Muscle of arm (tissue), 12 donors: Measurements from ENCODE around the gene ZNF740. TPM values are rescaled to one million over a fixed set of nuclear protein-coding genes. Genes with fewer than 3 reads are reported as not detected.

Experiments
- polyA plus RNA-seq, 12 donors: library from polyadenylated mRNA; unstranded; fragments of 120-200 nt; gene quantifications; one replicate each; pipeline ENCODE4 v1.2.1, GENCODE V29; 2013; ENCODE audit not compliant: insufficient read length in 12 of 12

ZNF740 gene
- polyA plus RNA-seq, 12 donors = 16.0 to 37.8 (median 30.9) TPM; not detected in 1

Other genes starting within 250 kb of the ZNF740 start
- 10 to 100 TPM in 3 of 12 donors, 1 to 10 TPM in 8, not detected in 1; 2.5 to 92.0 (median 5.5) TPM for gene KRT18, start 231.6 kb upstream of the ZNF740 start, polyA plus RNA-seq
- gene EIF4B, start 174.3 kb upstream of the ZNF740 start, polyA plus RNA-seq = 100 to 1,000 TPM; 256 to 501 (median 413) TPM
- 100 to 1,000 TPM in 5 of 12 donors, 10 to 100 TPM in 7; 61.4 to 665 (median 96.2) TPM for gene TNS2, start 130.7 kb upstream of the ZNF740 start, polyA plus RNA-seq
- gene SPRYD3, start 101.3 kb upstream of the ZNF740 start, polyA plus RNA-seq = 10 to 100 TPM in 11 of 12 donors, not detected in 1; 14.7 to 34.8 (median 17.9) TPM
- gene IGFBP6, start 83.1 kb upstream of the ZNF740 start, polyA plus RNA-seq = 100 to 1,000 TPM in 1 of 12 donors, 10 to 100 TPM in 10, not detected in 1; 47.3 to 106 (median 67.0) TPM
- 1 to 10 TPM in 1 of 12 donors, under 1 TPM in 10, not detected in 1; 0.13 to 8.0 (median 0.24) TPM for gene SOAT2, start 77.2 kb upstream of the ZNF740 start, polyA plus RNA-seq
- gene CSAD, start 203 bp downstream of the ZNF740 start, polyA plus RNA-seq = 10 to 100 TPM in 11 of 12 donors, not detected in 1; 12.8 to 88.6 (median 39.1) TPM
- 1 to 10 TPM in 1 of 12 donors, under 1 TPM in 9, not detected in 2; 0.31 to 4.2 (median 0.84) TPM for gene ITGB7, start 26.5 kb downstream of the ZNF740 start, polyA plus RNA-seq
- 10 to 100 TPM in 11 of 12 donors, not detected in 1; 17.8 to 72.7 (median 26.0) TPM for gene RARG, start 51.5 kb downstream of the ZNF740 start, polyA plus RNA-seq
- 10 to 100 TPM in 1 of 12 donors, 1 to 10 TPM in 10, not detected in 1; 3.2 to 13.1 (median 6.0) TPM for gene ESPL1, start 87.6 kb downstream of the ZNF740 start, polyA plus RNA-seq
- 100 to 1,000 TPM in 11 of 12 donors, not detected in 1; 330 to 592 (median 511) TPM for gene PFDN5, start 114.8 kb downstream of the ZNF740 start, polyA plus RNA-seq
- 10 to 100 TPM in 11 of 12 donors, not detected in 1; 14.9 to 36.4 (median 32.3) TPM for gene MYG1, start 119.0 kb downstream of the ZNF740 start, polyA plus RNA-seq
- 10 to 100 TPM in 11 of 12 donors, not detected in 1; 34.7 to 68.7 (median 52.3) TPM for gene AAAS, start 140.9 kb downstream of the ZNF740 start, polyA plus RNA-seq
- gene SP7, start 155.6 kb downstream of the ZNF740 start, polyA plus RNA-seq = 1 to 10 TPM in 1 of 12 donors, under 1 TPM in 5, not detected in 6; 0.05 to 1.2 (median 0.22) TPM
- 10 to 100 TPM in 11 of 12 donors, not detected in 1; 37.9 to 66.0 (median 43.3) TPM for gene SP1, start 199.5 kb downstream of the ZNF740 start, polyA plus RNA-seq
- gene AMHR2, start 243.1 kb downstream of the ZNF740 start, polyA plus RNA-seq = under 1 TPM in 1 of 12 donors, not detected in 11; 0.07 TPM